Stimulated activated CD8-positive, alpha-beta memory T cell treated with anti-CD3 and anti-CD28 coated beads, Interleukin-4, amount 100 ng/mL, for 4 hours (primary cell): ENCODE data around the gene ANXA7.

Source experiments
- DNase-seq, 2 donors: peaks; one replicate each; pipeline ENCODE4 v3.0.0-alpha.2; 2020; ENCODE audit warnings: low read depth in 2 of 2, low spot score in 1 of 2

The ANXA7 gene

GRCh38 chr10:73413528-73414229 is at the start of gene ANXA7:
Gene ANXA7 (minus strand): TSS chr10:73414058. CDS start chr10:73400856, 13,202 bp downstream.
- peak; percentile 87 to 89 for DNase-seq

- no peak for DNase-seq
These were observed 47.0 kb upstream of the ANXA7 start for GRCh38 chr10:73460897-73461296.

- no peak for DNase-seq
These were observed 45.9 kb upstream of the ANXA7 start for GRCh38 chr10:73459683-73460314.

GRCh38 chr10:73456187-73456890 is 42.5 kb upstream of the ANXA7 start:
- no peak for DNase-seq

- no peak for DNase-seq
These were observed 35.3 kb upstream of the ANXA7 start for GRCh38 chr10:73449113-73449512.

- DNase-seq: no peak
These were observed 34.5 kb upstream of the ANXA7 start for GRCh38 chr10:73448384-73448783.

GRCh38 chr10:73446926-73447325 is 33.1 kb upstream of the ANXA7 start:
- DNase-seq: no peak

- no peak for DNase-seq
These were observed 30.6 kb upstream of the ANXA7 start for GRCh38 chr10:73444457-73444856.

- DNase-seq: no peak
These were observed 25.9 kb upstream of the ANXA7 start for GRCh38 chr10:73439605-73440312.

GRCh38 chr10:73439055-73439454 is 25.2 kb upstream of the ANXA7 start:
- DNase-seq: no peak

GRCh38 chr10:73433538-73433867 is 19.6 kb upstream of the ANXA7 start, which contains the start of gene MSS51:
Gene MSS51 (minus strand): TSS chr10:73433561. CDS start chr10:73428284, 5,277 bp downstream.
- no peak for DNase-seq

GRCh38 chr10:73432646-73433537 is 19.0 kb upstream of the ANXA7 start:
- no peak for DNase-seq

GRCh38 chr10:73426318-73426717 is 12.5 kb upstream of the ANXA7 start:
- no peak for DNase-seq

GRCh38 chr10:73424478-73424877 is 10.6 kb upstream of the ANXA7 start:
- DNase-seq: no peak

- DNase-seq: no peak
These were observed 9.5 kb upstream of the ANXA7 start for GRCh38 chr10:73423309-73423708.

- DNase-seq: no peak
These were observed 2.7 kb upstream of the ANXA7 start for GRCh38 chr10:73416571-73416970.

GRCh38 chr10:73414230-73414945 is 530 bp upstream of the ANXA7 start:
- DNase-seq: no peak

GRCh38 chr10:73413108-73413527 is 740 bp downstream of the ANXA7 start:
- DNase-seq: no peak

- no peak for DNase-seq
These were observed 3.0 kb downstream of the ANXA7 start for GRCh38 chr10:73410897-73411296.

- no peak for DNase-seq
These were observed 4.8 kb downstream of the ANXA7 start for GRCh38 chr10:73408978-73409521.
